ENCODE results near the gene CIRBP.
A peak's percentile ranks its signal among the peaks of the same experiment; 100 is the strongest.

CIRBP gene

DNA sequence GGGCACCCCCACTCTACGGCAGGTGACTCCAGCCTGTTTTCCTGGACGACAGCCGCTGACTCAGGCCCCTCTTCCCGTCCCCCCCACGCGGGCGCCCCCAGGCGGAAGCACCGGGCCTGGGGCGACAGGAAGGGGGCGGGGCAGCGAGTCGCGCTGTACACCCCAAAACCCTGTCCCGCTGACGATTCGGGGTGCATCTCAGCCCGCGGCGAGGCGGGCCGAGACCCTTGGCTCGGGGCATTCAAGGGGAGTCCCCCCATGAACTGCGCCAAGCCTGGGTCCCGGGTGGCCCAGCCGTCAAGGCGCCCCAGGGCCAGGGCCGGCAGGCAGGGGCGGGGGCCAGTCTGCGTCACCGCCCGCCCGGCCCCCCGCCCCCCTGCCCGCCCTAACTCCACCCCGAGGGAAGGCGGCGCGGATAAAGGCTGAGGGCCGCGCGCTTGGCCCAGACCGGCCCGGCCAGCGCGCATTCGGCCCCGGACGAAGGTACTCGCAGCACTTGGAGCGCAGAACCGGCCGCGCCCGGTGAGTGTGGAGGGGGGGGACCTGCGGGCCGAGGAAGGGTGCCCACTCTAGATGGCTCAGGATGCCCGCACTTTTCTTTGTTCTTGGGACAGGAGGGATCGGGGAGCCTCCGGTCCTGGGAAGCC, 20.9 kb upstream of the CIRBP start, which contains the start of gene MIDN:
TSS of gene MIDN (plus strand) at position 445 of the 647 bp plus-strand sequence. CDS start 1,714 bp downstream, outside the sequence.
- CTCF ChIA-PET, result interaction anchor here (1.0 kb wide), 2 partner anchors 15 to 21 kb away, joined by 3 to 9 read pairs; partner anchors contain the start of gene CIRBP

DNA sequence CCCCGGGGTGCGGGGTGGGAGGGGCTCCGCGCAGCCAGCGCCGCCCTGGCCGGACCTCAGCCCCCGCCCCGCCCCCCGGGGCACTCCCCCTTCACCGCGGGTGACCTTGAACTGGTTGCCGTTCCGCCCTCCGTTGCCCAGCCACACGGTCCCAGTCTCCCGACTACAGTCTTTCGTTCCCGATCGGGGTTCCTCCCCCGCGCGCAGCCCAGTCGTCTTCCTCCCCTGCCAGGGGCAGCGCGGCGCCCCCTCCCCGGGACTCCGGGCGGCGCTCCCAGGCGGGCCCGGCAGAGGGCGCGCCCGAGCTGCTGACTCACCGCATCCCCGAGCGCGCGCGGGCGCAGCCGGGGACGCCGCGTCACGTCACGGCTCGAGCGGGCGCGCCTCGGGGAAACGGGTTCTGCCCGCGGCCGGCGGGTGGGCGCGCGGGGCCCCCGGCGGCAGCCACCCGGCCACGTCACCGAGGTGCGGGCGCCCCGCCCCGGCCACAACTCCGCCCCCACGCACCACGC, 20.3 kb upstream of the CIRBP start:
- ChIA-PET CTCF (interaction anchor here (0.6 to 1.0 kb wide), 4 partner anchors 14 to 135 kb away, joined by 3 to 9 read pairs (median 3); partner anchors contain the start of genes CIRBP and NDUFS7), POLR2A (interaction anchor here (0.6 to 0.7 kb wide), 2 partner anchors 18 to 20 kb away, joined by 3 to 4 read pairs; no protein-coding TSS in a partner anchor)
- DNase-seq (ENCODE audit: extremely low spot score), result peak; percentile 70
- TF ChIP-seq, protein P1, sequence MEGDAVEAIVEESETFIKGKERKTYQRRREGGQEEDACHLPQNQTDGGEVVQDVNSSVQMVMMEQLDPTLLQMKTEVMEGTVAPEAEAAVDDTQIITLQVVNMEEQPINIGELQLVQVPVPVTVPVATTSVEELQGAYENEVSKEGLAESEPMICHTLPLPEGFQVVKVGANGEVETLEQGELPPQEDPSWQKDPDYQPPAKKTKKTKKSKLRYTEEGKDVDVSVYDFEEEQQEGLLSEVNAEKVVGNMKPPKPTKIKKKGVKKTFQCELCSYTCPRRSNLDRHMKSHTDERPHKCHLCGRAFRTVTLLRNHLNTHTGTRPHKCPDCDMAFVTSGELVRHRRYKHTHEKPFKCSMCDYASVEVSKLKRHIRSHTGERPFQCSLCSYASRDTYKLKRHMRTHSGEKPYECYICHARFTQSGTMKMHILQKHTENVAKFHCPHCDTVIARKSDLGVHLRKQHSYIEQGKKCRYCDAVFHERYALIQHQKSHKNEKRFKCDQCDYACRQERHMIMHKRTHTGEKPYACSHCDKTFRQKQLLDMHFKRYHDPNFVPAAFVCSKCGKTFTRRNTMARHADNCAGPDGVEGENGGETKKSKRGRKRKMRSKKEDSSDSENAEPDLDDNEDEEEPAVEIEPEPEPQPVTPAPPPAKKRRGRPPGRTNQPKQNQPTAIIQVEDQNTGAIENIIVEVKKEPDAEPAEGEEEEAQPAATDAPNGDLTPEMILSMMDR (IDR thresholded peaks at IDR 0.05; ENCODE audit: control extremely low read depth, extremely low read depth, low read depth, missing control alignments), result peak; percentile 80

More for the DNA sequence above, 20.9 kb upstream of the CIRBP start, which contains the start of gene MIDN:
- POLR2A ChIA-PET, result interaction anchor here (0.6 to 0.7 kb wide), 2 partner anchors 18 to 20 kb away, joined by 3 to 4 read pairs; no protein-coding TSS in a partner anchor
- TF ChIP-seq, protein P1 (IDR thresholded peaks at IDR 0.05; ENCODE audit: control extremely low read depth, extremely low read depth, low read depth, missing control alignments), result peak; percentile 40
- peak; percentile 83 for DNase-seq (ENCODE audit: extremely low spot score)

GRCh38 chr19:1249298-1249989, 19.7 kb upstream of the CIRBP start:
- ChIA-PET POLR2A (no interaction called here), CTCF (interaction anchor here (0.6 to 1.0 kb wide), 4 partner anchors 13 to 134 kb away, joined by 3 to 9 read pairs (median 3); partner anchors contain the start of genes CIRBP and NDUFS7)
- TF ChIP-seq, protein P1 (IDR thresholded peaks at IDR 0.05; ENCODE audit: control extremely low read depth, extremely low read depth, low read depth, missing control alignments), result no peak
- DNase-seq (ENCODE audit: extremely low spot score), result peak; percentile 94

GRCh38 chr19:1249990-1250436, 19.1 kb upstream of the CIRBP start:
- ChIA-PET CTCF (no interaction called here), POLR2A (no interaction called here)
- no peak for DNase-seq (ENCODE audit: extremely low spot score)

GRCh38 chr19:1250437-1251260, 18.5 kb upstream of the CIRBP start:
- TF ChIP-seq, protein P1 (IDR thresholded peaks at IDR 0.05; ENCODE audit: control extremely low read depth, extremely low read depth, low read depth, missing control alignments), result no peak
- DNase-seq (ENCODE audit: extremely low spot score), result no peak
- ChIA-PET CTCF (interaction anchor here (3.3 kb wide), 1 partner anchor 16 kb away, joined by 28 read pairs; no protein-coding TSS in a partner anchor), POLR2A (interaction anchor here (2.7 kb wide), 1 partner anchor 19 kb away, joined by 18 read pairs; the partner anchor contains the start of gene CIRBP)

More at GRCh38 chr19:1249990-1250436, 19.1 kb upstream of the CIRBP start:
- TF ChIP-seq, protein P1 (IDR thresholded peaks at IDR 0.05; ENCODE audit: control extremely low read depth, extremely low read depth, low read depth, missing control alignments), result no peak

Data from GM10248 (cell line).